ENCODE data around the gene DIPK1A.

The DIPK1A gene

DNA sequence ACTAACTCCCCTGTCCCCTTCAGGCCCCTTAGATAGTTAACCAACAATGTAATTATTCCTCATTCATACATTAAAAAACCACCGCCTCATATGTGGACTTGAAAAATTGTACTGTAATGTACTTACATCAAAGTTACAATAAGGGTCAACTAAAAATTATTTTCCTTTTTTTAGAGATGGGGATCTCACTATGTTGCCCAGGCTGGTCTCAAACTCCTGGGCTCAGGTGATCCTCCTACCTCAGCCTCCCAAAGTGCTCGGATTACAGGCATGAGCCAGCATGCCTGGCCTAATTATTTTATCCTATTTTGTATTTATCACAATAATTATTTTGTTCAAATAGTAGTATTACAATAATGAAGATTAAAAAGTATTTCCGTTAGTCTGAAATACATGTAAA lies 116.8 kb downstream of the DIPK1A start:
- TF ChIP-seq, protein P1, sequence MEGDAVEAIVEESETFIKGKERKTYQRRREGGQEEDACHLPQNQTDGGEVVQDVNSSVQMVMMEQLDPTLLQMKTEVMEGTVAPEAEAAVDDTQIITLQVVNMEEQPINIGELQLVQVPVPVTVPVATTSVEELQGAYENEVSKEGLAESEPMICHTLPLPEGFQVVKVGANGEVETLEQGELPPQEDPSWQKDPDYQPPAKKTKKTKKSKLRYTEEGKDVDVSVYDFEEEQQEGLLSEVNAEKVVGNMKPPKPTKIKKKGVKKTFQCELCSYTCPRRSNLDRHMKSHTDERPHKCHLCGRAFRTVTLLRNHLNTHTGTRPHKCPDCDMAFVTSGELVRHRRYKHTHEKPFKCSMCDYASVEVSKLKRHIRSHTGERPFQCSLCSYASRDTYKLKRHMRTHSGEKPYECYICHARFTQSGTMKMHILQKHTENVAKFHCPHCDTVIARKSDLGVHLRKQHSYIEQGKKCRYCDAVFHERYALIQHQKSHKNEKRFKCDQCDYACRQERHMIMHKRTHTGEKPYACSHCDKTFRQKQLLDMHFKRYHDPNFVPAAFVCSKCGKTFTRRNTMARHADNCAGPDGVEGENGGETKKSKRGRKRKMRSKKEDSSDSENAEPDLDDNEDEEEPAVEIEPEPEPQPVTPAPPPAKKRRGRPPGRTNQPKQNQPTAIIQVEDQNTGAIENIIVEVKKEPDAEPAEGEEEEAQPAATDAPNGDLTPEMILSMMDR (IDR thresholded peaks at IDR 0.05): no peak
- no peak for TF ChIP-seq ZFX (IDR thresholded peaks at IDR 0.05; ENCODE audit: borderline replicate concordance)
- no peak overlapping the region for H3K27ac ChIP-seq

DNA sequence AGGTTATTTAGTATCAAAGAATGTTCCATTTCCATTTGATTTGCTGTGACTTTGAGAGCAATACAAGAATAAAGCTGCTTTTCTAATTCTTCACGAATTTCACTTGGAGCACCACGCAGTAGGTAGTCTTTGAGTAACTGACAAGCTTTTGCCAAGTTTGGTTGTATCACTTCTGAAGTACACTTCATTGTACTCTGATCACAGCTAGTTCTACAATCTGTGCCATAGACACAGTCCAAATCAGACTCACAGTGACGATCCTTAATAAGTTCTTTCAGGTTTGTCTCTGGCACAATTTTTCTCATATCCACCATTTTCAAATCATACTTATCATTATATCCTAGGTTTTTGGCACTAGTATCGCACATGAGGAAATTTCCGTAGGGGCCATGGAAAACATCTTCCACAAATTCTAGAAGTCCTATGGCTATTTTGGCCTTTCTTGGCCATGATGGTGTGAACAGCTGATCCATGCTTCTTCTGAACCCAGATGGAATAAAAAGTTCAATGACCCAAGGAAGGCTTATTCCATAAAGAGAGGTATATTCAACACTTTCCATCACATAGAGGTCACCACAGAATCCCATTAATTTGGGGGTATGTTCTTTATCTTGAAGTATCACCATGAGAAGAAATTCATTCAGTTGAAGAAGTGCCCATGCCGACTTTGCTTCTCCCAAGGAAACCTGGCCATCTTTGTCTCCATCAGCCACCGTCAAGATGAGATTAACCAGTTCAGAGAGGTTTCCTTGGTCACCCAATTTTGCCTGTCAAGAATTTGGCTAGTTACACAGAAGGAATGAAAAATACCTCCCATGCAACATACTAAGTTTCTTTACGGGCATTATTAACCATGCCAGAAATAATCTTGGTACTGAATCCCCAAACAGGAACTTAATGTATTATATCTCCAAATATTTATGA lies 117.6 kb downstream of the DIPK1A start:
- TF ChIP-seq ZFX (IDR thresholded peaks at IDR 0.05; ENCODE audit: borderline replicate concordance): no peak
- TF ChIP-seq, protein P1 (IDR thresholded peaks at IDR 0.05): no peak
- H3K27ac ChIP-seq: peak overlapping the region; percentile 24

DNA sequence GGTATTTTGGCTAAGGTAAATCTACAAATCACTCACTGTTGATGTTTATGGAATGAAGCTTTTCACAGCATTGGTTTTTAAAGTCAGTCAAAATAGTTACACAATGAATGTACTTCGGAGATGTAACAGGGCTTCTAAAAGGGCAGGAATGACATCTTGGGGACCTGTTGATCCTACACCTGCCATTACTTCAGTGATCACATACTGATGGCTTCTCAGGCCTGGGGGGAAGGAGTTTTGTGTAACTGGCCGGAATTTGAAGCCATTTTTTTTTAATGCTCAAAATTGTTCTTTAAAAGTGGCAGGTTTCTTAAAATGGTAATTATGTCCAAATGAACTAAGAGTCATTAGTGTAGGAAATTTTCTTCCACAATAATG lies 118.2 kb downstream of the DIPK1A start:
- H3K27ac ChIP-seq: peak overlapping the region; percentile 24
- TF ChIP-seq, protein P1 (IDR thresholded peaks at IDR 0.05): no peak

DNA sequence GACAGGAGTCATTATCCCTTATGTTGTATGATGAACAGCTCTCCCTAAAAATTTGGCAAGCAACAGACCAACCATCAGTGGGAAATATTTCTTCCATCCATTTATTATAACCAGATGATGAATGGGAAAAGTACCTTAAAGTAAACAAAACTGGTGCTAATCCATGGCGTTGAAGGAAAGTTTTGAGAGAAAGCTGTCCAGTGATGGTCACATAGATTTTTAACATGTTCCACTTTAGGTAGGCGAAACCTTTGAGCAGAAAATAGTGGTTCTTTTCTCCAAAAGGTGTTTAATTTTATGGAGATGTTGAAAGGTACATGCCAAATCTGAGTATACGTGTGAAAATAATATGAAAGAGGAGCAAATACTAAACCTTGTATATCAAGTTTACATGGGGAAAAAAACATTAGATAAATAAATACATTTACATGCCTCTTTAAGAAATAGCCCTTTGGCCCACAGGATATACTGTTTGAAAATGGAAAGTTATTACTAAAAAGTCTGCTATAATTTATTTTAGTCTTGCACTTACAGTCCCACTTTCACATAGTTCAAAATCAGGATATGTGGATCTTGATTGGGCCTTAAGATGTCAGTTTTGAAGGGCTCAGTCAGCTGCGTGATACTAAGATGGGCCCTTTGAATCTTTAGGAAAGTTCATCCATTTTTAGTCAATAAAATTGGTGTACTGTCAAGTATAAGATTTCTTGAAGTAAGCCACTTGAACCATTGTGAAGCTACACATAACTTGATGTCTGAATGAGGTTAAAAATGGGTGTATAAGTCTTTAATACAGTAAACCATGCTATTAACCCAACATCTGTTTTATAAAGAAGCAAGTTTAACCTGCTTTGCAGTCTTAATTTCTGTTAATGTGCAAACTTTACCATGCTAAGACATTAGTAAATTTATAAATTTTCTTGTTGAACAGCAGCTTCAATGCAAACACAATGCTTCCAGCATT lies 118.9 kb downstream of the DIPK1A start:
- TF ChIP-seq, protein P1 (IDR thresholded peaks at IDR 0.05): no peak
- TF ChIP-seq ZFX (IDR thresholded peaks at IDR 0.05; ENCODE audit: borderline replicate concordance): no peak
- peak overlapping the region; percentile 24; the same call in 1 of the 2 replicates for H3K27ac ChIP-seq

DNA sequence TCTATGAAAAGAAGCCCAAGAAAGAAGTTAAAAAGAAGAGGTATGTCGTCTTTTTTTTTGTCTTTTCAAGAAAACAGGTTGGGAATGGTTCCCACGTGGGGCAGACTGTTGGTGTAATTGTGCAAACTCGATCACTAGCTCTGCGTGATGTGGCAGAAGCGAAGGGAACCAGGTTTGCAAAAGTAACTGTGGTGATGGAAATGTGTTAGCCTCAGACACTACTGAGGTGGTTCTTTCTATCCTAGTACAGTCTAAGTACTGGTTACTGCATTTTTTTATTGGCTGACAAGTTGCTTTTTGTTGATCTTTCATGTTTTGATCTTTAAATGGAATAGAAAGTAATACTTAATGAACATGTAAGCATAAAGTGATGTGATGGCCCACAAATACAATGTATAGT lies 120.7 kb downstream of the DIPK1A start:
- H3K27ac ChIP-seq: no peak overlapping the region
- TF ChIP-seq, protein P1 (IDR thresholded peaks at IDR 0.05): no peak
- TF ChIP-seq ZFX (IDR thresholded peaks at IDR 0.05; ENCODE audit: borderline replicate concordance): no peak

DNA sequence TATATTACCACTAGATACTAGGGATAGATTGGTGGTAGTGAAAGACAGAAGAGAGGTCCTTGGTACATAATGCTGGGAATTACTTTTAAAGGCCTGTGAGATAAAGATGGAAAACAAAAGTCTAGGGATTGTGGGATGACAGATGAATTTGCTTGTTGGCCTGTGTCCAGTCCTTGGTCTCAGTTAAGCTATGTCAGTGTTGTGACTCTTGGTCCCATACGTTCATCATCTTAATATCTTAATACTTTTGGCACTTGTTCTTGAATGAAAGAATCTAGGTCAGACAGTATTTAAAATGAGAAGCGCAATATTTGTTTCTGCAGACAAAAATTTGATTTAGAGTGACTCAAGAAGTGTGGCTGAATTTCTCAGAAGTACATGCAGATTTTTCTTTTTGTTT lies 121.8 kb downstream of the DIPK1A start:
- no peak for TF ChIP-seq ZFX (IDR thresholded peaks at IDR 0.05; ENCODE audit: borderline replicate concordance)
- TF ChIP-seq, protein P1 (IDR thresholded peaks at IDR 0.05): no peak
- H3K27ac ChIP-seq: no peak overlapping the region
